Keratinocyte (primary cell): ENCODE measurements around the gene GPR37.

Experiments used
- CTCF ChIP-seq, 3 experiments: IDR thresholded peaks in 1 of 3; conservative IDR thresholded peaks in 1 of 3; optimal IDR thresholded peaks in 1 of 3; 2 replicates in 2 of 3; 3 replicates in 1 of 3; pipeline versions ENCODE3 to v1.5.1; 2011; ENCODE audit warnings: low read length in 3 of 3, mild to moderate bottlenecking in 3 of 3, moderate library complexity in 2 of 3, control low read depth in 1 of 3, inconsistent platforms in 1 of 3; ENCODE audit not compliant: insufficient read depth in 2 of 3; ENCODE audit errors: extremely low read depth in 1 of 3
- EZH2 ChIP-seq: IDR thresholded peaks from one replicate; pipeline ENCODE4 v1.6.1; 2012; ENCODE audit warnings: inconsistent platforms, mild to moderate bottlenecking, low read length, moderate library complexity

GRCh38 chr7:124812764-124813163 is 47.2 kb upstream of the GPR37 start:
- TF ChIP-seq CTCF (optimal IDR thresholded peaks at IDR 0.05 in 1 of 3, IDR thresholded peaks at IDR 0.05 in 1 of 3, conservative IDR thresholded peaks at IDR 0.05 in 1 of 3; ENCODE audit: extremely low read depth in 1 of 3, insufficient read depth in 2 of 3, low read length in 3 of 3) (no peak), EZH2 (no peak)
